ENCODE measurements around the gene FBXO30. TPM values are rescaled to one million over a fixed set of nuclear protein-coding genes. Genes with fewer than 3 reads are reported as not detected.
A peak's percentile ranks its signal among the peaks of the same experiment; 100 is the strongest.

The FBXO30 gene
- total and polyA plus RNA-seq, 9 of the 15 experiments (the other 6 are each of a cell fraction or from before 2014, with no cell fraction given), result 3.6 to 12.8 (median 7.1) TPM

DNA sequence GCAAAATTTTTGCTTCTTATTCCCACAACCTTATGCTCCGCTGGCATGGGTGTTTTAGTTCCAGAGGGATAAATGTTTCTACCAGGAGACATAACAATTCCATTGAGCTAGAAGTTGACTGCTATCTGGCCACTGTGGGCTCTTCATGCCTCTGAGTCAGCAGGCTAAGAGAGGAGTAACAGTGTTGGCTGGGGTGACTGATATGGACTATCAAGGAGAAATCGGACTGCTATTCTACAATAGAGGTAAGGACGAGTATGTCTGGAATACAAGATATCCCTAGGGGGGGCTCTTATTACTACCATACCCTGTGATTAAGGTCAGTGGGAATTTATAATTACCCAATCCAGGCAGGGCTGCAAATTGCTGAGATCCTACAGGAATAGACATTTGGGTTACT is 26.9 kb downstream of the FBXO30 start (continued):
- TF ChIP-seq, protein P1, sequence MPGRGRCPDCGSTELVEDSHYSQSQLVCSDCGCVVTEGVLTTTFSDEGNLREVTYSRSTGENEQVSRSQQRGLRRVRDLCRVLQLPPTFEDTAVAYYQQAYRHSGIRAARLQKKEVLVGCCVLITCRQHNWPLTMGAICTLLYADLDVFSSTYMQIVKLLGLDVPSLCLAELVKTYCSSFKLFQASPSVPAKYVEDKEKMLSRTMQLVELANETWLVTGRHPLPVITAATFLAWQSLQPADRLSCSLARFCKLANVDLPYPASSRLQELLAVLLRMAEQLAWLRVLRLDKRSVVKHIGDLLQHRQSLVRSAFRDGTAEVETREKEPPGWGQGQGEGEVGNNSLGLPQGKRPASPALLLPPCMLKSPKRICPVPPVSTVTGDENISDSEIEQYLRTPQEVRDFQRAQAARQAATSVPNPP (IDR thresholded peaks at IDR 0.05; ENCODE audit: borderline replicate concordance, insufficient read depth, insufficient read length), result no peak
- TF ChIP-seq HDAC6 (IDR thresholded peaks at IDR 0.05; ENCODE audit: low read depth, low read length) (no peak), ZNF75A (CRISPR knock-in tag; IDR thresholded peaks at IDR 0.05) (no peak), RBM39 (optimal IDR thresholded peaks at IDR 0.05; ENCODE audit: low read depth, low read length) (no peak), SMAD1 (IDR thresholded peaks at IDR 0.05; ENCODE audit: low read depth, low read length, partially characterized antibody) (peak; percentile 60), RBBP5 (IDR thresholded peaks at IDR 0.05; ENCODE audit: borderline replicate concordance, insufficient read depth, low read length, poor library complexity, severe bottlenecking) (no peak), TCF3 (CRISPR knock-in tag; IDR thresholded peaks at IDR 0.05) (peak; percentile 93), MAZ (CRISPR knock-in tag; conservative IDR thresholded peaks at IDR 0.05 in 1 of 2, IDR thresholded peaks at IDR 0.05 in 1 of 2) (no peak), EZH2 (IDR thresholded peaks at IDR 0.05; ENCODE audit: borderline replicate concordance, low read depth, low read length) (no peak), ZBTB1 (CRISPR knock-in tag; IDR thresholded peaks at IDR 0.05; ENCODE audit: borderline replicate concordance, low read depth) (no peak), DMBX1 (CRISPR knock-in tag; IDR thresholded peaks at IDR 0.05; ENCODE audit: borderline replicate concordance) (peak; percentile 77; the same call in 1 of the 2 replicates), TAF1 (IDR thresholded peaks at IDR 0.05; ENCODE audit: control insufficient read depth, extremely low read depth, insufficient read depth, low read length, severe bottlenecking) (no peak), BRD9 (IDR thresholded peaks at IDR 0.05; ENCODE audit: low read depth, partially characterized antibody) (no peak), HMG20A (CRISPR knock-in tag; conservative IDR thresholded peaks at IDR 0.05) (no peak), ZNF124 (CRISPR knock-in tag; IDR thresholded peaks at IDR 0.05) (no peak), NFIC (IDR thresholded peaks at IDR 0.05) (peak; percentile 68), CC2D1A (IDR thresholded peaks at IDR 0.05) (peak; percentile 64; the same call in 1 of the 2 replicates), ZNF316 (IDR thresholded peaks at IDR 0.05) (peak; percentile 39; the same call in 1 of the 2 replicates), ZEB2 (IDR thresholded peaks at IDR 0.05) (peak; percentile 32; the same call in 1 of the 2 replicates), LCOR (CRISPR knock-in tag; IDR thresholded peaks at IDR 0.05) (no peak), ZNF551 (CRISPR knock-in tag; IDR thresholded peaks at IDR 0.05) (no peak), NCOA4 (IDR thresholded peaks at IDR 0.05; ENCODE audit: partially characterized antibody) (no peak), ETS2 (tag; IDR thresholded peaks at IDR 0.05; ENCODE audit: borderline replicate concordance, poor library complexity, severe bottlenecking) (no peak), CEBPB (tag; IDR thresholded peaks at IDR 0.05) (0 out of 2 replicates have a peak, but pooled peaks have one; percentile 14)
- TF ChIP-seq, protein P2, sequence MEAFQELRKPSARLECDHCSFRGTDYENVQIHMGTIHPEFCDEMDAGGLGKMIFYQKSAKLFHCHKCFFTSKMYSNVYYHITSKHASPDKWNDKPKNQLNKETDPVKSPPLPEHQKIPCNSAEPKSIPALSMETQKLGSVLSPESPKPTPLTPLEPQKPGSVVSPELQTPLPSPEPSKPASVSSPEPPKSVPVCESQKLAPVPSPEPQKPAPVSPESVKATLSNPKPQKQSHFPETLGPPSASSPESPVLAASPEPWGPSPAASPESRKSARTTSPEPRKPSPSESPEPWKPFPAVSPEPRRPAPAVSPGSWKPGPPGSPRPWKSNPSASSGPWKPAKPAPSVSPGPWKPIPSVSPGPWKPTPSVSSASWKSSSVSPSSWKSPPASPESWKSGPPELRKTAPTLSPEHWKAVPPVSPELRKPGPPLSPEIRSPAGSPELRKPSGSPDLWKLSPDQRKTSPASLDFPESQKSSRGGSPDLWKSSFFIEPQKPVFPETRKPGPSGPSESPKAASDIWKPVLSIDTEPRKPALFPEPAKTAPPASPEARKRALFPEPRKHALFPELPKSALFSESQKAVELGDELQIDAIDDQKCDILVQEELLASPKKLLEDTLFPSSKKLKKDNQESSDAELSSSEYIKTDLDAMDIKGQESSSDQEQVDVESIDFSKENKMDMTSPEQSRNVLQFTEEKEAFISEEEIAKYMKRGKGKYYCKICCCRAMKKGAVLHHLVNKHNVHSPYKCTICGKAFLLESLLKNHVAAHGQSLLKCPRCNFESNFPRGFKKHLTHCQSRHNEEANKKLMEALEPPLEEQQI (IDR thresholded peaks at IDR 0.05), result peak; percentile 39; the same call in 1 of the 2 replicates

Data from K562 (cell line).